ENCODE results near the gene MRE11.
"Not testable (repeated sequence)": the region's sequence is repeated elsewhere in the genome, so short reads cannot be mapped to it uniquely, and the experiment has no call there.

The MRE11 gene

GRCh38 chr11:94379613-94380012 is 114.0 kb downstream of the MRE11 start:
- no peaks in the 10 kb centered on the region for H4K20me1 ChIP-seq (ENCODE audit: control insufficient read depth, insufficient read depth, low read depth, low read length)
- H3K4me3 ChIP-seq (ENCODE audit: low read length) = no peak overlapping the region
- H3K27ac ChIP-seq (ENCODE audit: low read depth, low read length) = no peak overlapping the region
- no peaks in the 10 kb centered on the region for H3K4me1 ChIP-seq (ENCODE audit: control insufficient read depth, low read length)
- no peaks in the 10 kb centered on the region for H3K9me2 ChIP-seq (replicated peaks; ENCODE audit: control insufficient read depth, low read length)
- TF ChIP-seq, protein P1, sequence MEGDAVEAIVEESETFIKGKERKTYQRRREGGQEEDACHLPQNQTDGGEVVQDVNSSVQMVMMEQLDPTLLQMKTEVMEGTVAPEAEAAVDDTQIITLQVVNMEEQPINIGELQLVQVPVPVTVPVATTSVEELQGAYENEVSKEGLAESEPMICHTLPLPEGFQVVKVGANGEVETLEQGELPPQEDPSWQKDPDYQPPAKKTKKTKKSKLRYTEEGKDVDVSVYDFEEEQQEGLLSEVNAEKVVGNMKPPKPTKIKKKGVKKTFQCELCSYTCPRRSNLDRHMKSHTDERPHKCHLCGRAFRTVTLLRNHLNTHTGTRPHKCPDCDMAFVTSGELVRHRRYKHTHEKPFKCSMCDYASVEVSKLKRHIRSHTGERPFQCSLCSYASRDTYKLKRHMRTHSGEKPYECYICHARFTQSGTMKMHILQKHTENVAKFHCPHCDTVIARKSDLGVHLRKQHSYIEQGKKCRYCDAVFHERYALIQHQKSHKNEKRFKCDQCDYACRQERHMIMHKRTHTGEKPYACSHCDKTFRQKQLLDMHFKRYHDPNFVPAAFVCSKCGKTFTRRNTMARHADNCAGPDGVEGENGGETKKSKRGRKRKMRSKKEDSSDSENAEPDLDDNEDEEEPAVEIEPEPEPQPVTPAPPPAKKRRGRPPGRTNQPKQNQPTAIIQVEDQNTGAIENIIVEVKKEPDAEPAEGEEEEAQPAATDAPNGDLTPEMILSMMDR (IDR thresholded peaks at IDR 0.05; ENCODE audit: low read depth, low read length, poor library complexity, severe bottlenecking) = no peak
- no peak for TF ChIP-seq EZH2phosphoT487 (IDR thresholded peaks at IDR 0.05; ENCODE audit: borderline replicate concordance, low read length)
- no peaks in the 10 kb centered on the region for H3K79me2 ChIP-seq (ENCODE audit: control insufficient read depth, low read length)
- H3F3A ChIP-seq (ENCODE audit: control insufficient read depth, insufficient read depth) = no peaks in the 10 kb centered on the region
- no peaks in the 10 kb centered on the region for H3K27me3 ChIP-seq (ENCODE audit: control insufficient read depth, low read length)
- H3K36me3 ChIP-seq (ENCODE audit: control insufficient read depth, low read length) = no peaks in the 10 kb centered on the region
- no peaks in the 10 kb centered on the region for H3K9me3 ChIP-seq (ENCODE audit: control insufficient read depth, insufficient read depth, low read length)
- H3K4me2 ChIP-seq (ENCODE audit: low read length) = no peak overlapping the region

- no peak overlapping the region for H3K27ac ChIP-seq (ENCODE audit: low read depth, low read length)
- no peaks in the 10 kb centered on the region for H3K9me3 ChIP-seq (ENCODE audit: control insufficient read depth, insufficient read depth, low read length)
- H3K4me1 ChIP-seq (ENCODE audit: control insufficient read depth, low read length) = no peaks in the 10 kb centered on the region
- H3K9me2 ChIP-seq (replicated peaks; ENCODE audit: control insufficient read depth, low read length) = no peaks in the 10 kb centered on the region
- no peaks in the 10 kb centered on the region for H3K36me3 ChIP-seq (ENCODE audit: control insufficient read depth, low read length)
- no peak for TF ChIP-seq EZH2phosphoT487 (IDR thresholded peaks at IDR 0.05; ENCODE audit: borderline replicate concordance, low read length)
- TF ChIP-seq, protein P1 (IDR thresholded peaks at IDR 0.05; ENCODE audit: low read depth, low read length, poor library complexity, severe bottlenecking) = no peak
- no peaks in the 10 kb centered on the region for H3F3A ChIP-seq (ENCODE audit: control insufficient read depth, insufficient read depth)
- H3K27me3 ChIP-seq (ENCODE audit: control insufficient read depth, low read length) = no peaks in the 10 kb centered on the region
- H3K79me2 ChIP-seq (ENCODE audit: control insufficient read depth, low read length) = no peaks in the 10 kb centered on the region
- H3K4me3 ChIP-seq (ENCODE audit: low read length) = no peak overlapping the region
- no peak overlapping the region for H3K4me2 ChIP-seq (ENCODE audit: low read length)
- no peaks in the 10 kb centered on the region for H4K20me1 ChIP-seq (ENCODE audit: control insufficient read depth, insufficient read depth, low read depth, low read length)
Measured at GRCh38 chr11:94376841-94377240, 116.8 kb downstream of the MRE11 start.

GRCh38 chr11:94370576-94370975 is 123.1 kb downstream of the MRE11 start:
- H4K20me1 ChIP-seq (ENCODE audit: control insufficient read depth, insufficient read depth, low read depth, low read length); H3K4me1 ChIP-seq (ENCODE audit: control insufficient read depth, low read length); H3K36me3 ChIP-seq (ENCODE audit: control insufficient read depth, low read length); H3K27me3 ChIP-seq (ENCODE audit: control insufficient read depth, low read length); H3K79me2 ChIP-seq (ENCODE audit: control insufficient read depth, low read length); H3K9me2 ChIP-seq (replicated peaks; ENCODE audit: control insufficient read depth, low read length); H3K27ac ChIP-seq (ENCODE audit: low read depth, low read length); H3K4me3 ChIP-seq (ENCODE audit: low read length); H3K4me2 ChIP-seq (ENCODE audit: low read length); H3K9me3 ChIP-seq (ENCODE audit: control insufficient read depth, insufficient read depth, low read length); H3F3A ChIP-seq (ENCODE audit: control insufficient read depth, insufficient read depth): not testable (repeated sequence)
